Lung (tissue), 12 donors: ENCODE data around the gene PPP3R1. TPM values are rescaled to one million over a fixed set of nuclear protein-coding genes. Genes with fewer than 3 reads are reported as not detected.

Experiments
- ATAC-seq: fragments of 200-7000 bp; cut with Tn5 transposase; one replicate; pipeline ENCODE4 v1.9.1; 2020; ENCODE audit warnings: moderate number of reproducible peaks; ENCODE audit not compliant: insufficient read depth, low FRiP score
- DNase-seq, 3 donors: peaks; one replicate each; pipeline ENCODE4 v3.0.0-alpha.2; 2013 to 2017
- H3K27ac ChIP-seq, 2 donors: one replicate each; pipeline ENCODE4 v1.5.1; 2013; ENCODE audit warnings: mild to moderate bottlenecking in 2 of 2, moderate library complexity in 2 of 2, control low read depth in 1 of 2, inconsistent platforms in 1 of 2, low read depth in 1 of 2, low read length in 1 of 2
- H3K27me3 ChIP-seq, 3 donors: one replicate each; pipeline ENCODE4 v1.5.1; 2013; ENCODE audit warnings: low read length in 2 of 3; ENCODE audit not compliant: control insufficient read depth in 3 of 3, insufficient read depth in 3 of 3
- H3K36me3 ChIP-seq, 4 donors: one replicate each; pipeline ENCODE4 v1.5.1; 2013; ENCODE audit warnings: low read length in 4 of 4, mild to moderate bottlenecking in 1 of 4, moderate library complexity in 1 of 4; ENCODE audit not compliant: control insufficient read depth in 4 of 4, insufficient read depth in 4 of 4
- H3K4me1 ChIP-seq, 5 donors: one replicate each; pipeline ENCODE4 v1.5.1; 2013; ENCODE audit warnings: low read length in 5 of 5, mild to moderate bottlenecking in 2 of 5, moderate library complexity in 1 of 5; ENCODE audit not compliant: control insufficient read depth in 5 of 5, insufficient read depth in 5 of 5
- H3K4me3 ChIP-seq: one replicate; pipeline ENCODE4 v1.5.1; 2013; ENCODE audit warnings: mild to moderate bottlenecking, control low read depth, moderate library complexity
- H3K9ac ChIP-seq, 2 donors: one replicate each; pipeline ENCODE4 v1.5.1; 2013; ENCODE audit warnings: low read length in 2 of 2, control low read depth in 1 of 2; ENCODE audit not compliant: insufficient read depth in 1 of 2
- H3K9me3 ChIP-seq, 4 donors: one replicate each; pipeline ENCODE4 v1.5.1; 2013; ENCODE audit warnings: low read length in 3 of 4, mild to moderate bottlenecking in 1 of 4, moderate library complexity in 1 of 4; ENCODE audit not compliant: control insufficient read depth in 4 of 4, insufficient read depth in 3 of 4
- WGBS, 2 donors: extraction: QIAGEN DNeasy Blood & Tissue Kit; methylation state at CpG; one replicate each; pipeline ENCODE4 v1.1.7; 2013; 5-methylcytosine and 5-hydroxymethylcytosine counted together
- polyA plus RNA-seq, 2 donors: library from polyadenylated mRNA; stranded (reverse); fragments of 200-250 nt; gene quantifications; one replicate each; pipeline ENCODE4 v1.2.1, GENCODE V29; 2013
- total RNA-seq, 2 donors: library from RNA; depleted of rRNA in 1 of 2; stranded (reverse); fragments of >200 nt in 1 of 2; gene quantifications; one replicate each; pipeline ENCODE4 v1.2.1, GENCODE V29; 2014 to 2021
- TF ChIP-seq, protein P1 (sequence below): IDR thresholded peaks from 2 replicates; pipeline ENCODE4 v1.5.1; 2012; ENCODE audit warnings: mild to moderate bottlenecking; ENCODE audit errors: control extremely low read depth, extremely low read depth
- donor health status: control.
- donor health status: control.
- donor health status: Bipolar disorder and iron deficiency.
- donor health status: healthy.
- donor health status: DM: yes; HTN: yes; CAD: no.

PPP3R1 gene
- total and polyA plus RNA-seq, 4 donors = 20.8 to 69.7 (median 36.8) TPM

GRCh38 chr2:68272246-68272994 is 20.1 kb upstream of the PPP3R1 start:
- Histone ChIP-seq H3K4me1 (no peaks in the 10 kb centered on the region), H3K27me3 (no peaks in the 10 kb centered on the region), H3K36me3 (no peaks in the 10 kb centered on the region), H3K27ac (no peak overlapping the region), H3K4me3 (no peak overlapping the region), H3K9me3 (no peaks in the 10 kb centered on the region), H3K9ac (no peak overlapping the region)
- 67 to 73% methylated on average over 2 of the region's 2 CpGs for WGBS, 2 donors
- DNase-seq (peak in 2 of 3 donors; percentile 58 to 61), ATAC-seq (no peak)
- TF ChIP-seq, protein P1, sequence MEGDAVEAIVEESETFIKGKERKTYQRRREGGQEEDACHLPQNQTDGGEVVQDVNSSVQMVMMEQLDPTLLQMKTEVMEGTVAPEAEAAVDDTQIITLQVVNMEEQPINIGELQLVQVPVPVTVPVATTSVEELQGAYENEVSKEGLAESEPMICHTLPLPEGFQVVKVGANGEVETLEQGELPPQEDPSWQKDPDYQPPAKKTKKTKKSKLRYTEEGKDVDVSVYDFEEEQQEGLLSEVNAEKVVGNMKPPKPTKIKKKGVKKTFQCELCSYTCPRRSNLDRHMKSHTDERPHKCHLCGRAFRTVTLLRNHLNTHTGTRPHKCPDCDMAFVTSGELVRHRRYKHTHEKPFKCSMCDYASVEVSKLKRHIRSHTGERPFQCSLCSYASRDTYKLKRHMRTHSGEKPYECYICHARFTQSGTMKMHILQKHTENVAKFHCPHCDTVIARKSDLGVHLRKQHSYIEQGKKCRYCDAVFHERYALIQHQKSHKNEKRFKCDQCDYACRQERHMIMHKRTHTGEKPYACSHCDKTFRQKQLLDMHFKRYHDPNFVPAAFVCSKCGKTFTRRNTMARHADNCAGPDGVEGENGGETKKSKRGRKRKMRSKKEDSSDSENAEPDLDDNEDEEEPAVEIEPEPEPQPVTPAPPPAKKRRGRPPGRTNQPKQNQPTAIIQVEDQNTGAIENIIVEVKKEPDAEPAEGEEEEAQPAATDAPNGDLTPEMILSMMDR = no peak

GRCh38 chr2:68266655-68267054 is 14.3 kb upstream of the PPP3R1 start:
- H3K36me3 ChIP-seq = no peaks in the 10 kb centered on the region
- H3K27me3 ChIP-seq = no peaks in the 10 kb centered on the region
- H3K4me3 ChIP-seq = no peak overlapping the region
- no peak overlapping the region for H3K27ac ChIP-seq
- 97 to 100% methylated on average over 1 of the region's 1 CpG for WGBS, 2 donors
- no peaks in the 10 kb centered on the region for H3K4me1 ChIP-seq
- no peak for ATAC-seq
- no peaks in the 10 kb centered on the region for H3K9me3 ChIP-seq
- no peak for DNase-seq
- H3K9ac ChIP-seq = no peak overlapping the region
- TF ChIP-seq, protein P1 = no peak

- no peaks in the 10 kb centered on the region for H3K9me3 ChIP-seq
- no peak overlapping the region for H3K9ac ChIP-seq
- DNase-seq (no peak), ATAC-seq (no peak)
- WGBS, 2 donors = 63 to 76% methylated on average over 2 of the region's 2 CpGs
- H3K36me3 ChIP-seq = no peaks in the 10 kb centered on the region
- H3K27me3 ChIP-seq = no peaks in the 10 kb centered on the region
- H3K27ac ChIP-seq = no peak overlapping the region
- H3K4me3 ChIP-seq = no peak overlapping the region
- TF ChIP-seq, protein P1 = no peak
- H3K4me1 ChIP-seq = no peaks in the 10 kb centered on the region
Measured at GRCh38 chr2:68263632-68264031, 11.3 kb upstream of the PPP3R1 start.
